ENCODE data around the gene ACOT8. TPM values are rescaled to one million over a fixed set of nuclear protein-coding genes. Genes with fewer than 3 reads are reported as not detected.

ACOT8 gene
- total RNA-seq, 4 donors from 2014 or later: 17.2 to 31.5 (median 23.5) TPM

DNA sequence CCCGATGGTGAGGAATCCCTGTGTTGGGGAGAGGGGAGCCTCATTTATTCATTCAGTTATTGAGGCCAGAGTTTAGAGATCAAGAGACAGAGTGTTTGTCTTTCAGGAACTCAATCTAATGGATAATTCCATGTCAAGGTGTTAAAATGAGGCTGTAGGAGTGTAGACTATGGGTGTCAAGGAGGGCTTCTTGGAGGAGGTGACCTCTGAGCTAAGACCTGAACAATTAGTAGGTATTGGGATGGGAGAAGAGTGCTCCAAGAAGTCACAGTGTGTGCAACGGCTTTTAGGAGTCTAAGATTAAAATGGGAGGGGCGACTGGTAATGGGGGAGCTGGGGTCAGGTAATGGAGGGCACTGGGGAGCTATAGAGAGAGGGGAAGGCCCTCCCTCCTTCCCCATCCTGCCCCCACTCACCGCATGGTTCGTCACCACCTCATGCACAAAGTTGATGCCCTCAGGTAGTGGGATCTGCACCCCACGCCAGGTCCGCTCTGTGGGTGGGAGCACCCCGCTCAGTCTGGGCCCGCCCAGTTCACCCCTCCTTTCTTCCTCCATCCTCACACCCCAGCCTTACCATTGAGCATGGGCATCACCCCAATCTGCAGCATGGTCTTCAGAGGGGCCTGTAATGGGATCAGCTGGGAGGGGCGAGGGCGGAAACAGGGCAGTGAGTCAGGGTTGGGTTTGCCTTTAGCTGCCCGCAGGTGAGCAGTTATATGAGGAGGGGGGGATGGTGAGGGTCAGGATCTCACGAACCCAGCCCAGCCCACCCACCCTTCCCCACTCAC lies 42.0 kb upstream of the ACOT8 start:
- no peaks in the 10 kb centered on the region for H3K4me1 ChIP-seq
- no peak for TF ChIP-seq POLR2A (IDR thresholded peaks at IDR 0.05)
- TF ChIP-seq, protein P1, sequence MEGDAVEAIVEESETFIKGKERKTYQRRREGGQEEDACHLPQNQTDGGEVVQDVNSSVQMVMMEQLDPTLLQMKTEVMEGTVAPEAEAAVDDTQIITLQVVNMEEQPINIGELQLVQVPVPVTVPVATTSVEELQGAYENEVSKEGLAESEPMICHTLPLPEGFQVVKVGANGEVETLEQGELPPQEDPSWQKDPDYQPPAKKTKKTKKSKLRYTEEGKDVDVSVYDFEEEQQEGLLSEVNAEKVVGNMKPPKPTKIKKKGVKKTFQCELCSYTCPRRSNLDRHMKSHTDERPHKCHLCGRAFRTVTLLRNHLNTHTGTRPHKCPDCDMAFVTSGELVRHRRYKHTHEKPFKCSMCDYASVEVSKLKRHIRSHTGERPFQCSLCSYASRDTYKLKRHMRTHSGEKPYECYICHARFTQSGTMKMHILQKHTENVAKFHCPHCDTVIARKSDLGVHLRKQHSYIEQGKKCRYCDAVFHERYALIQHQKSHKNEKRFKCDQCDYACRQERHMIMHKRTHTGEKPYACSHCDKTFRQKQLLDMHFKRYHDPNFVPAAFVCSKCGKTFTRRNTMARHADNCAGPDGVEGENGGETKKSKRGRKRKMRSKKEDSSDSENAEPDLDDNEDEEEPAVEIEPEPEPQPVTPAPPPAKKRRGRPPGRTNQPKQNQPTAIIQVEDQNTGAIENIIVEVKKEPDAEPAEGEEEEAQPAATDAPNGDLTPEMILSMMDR (IDR thresholded peaks at IDR 0.05): no peak
- no peaks in the 10 kb centered on the region for H3K9me3 ChIP-seq
- intact Hi-C loops (cut with DNase I; ENCODE audit: low total_unique reads): no loop called here
- no peak overlapping the region for H3K4me3 ChIP-seq
- no peak for DNase-seq
- no peak overlapping the region for H3K27ac ChIP-seq
- no peaks in the 10 kb centered on the region for H3K36me3 ChIP-seq
- no peaks in the 10 kb centered on the region for H3K27me3 ChIP-seq

DNA sequence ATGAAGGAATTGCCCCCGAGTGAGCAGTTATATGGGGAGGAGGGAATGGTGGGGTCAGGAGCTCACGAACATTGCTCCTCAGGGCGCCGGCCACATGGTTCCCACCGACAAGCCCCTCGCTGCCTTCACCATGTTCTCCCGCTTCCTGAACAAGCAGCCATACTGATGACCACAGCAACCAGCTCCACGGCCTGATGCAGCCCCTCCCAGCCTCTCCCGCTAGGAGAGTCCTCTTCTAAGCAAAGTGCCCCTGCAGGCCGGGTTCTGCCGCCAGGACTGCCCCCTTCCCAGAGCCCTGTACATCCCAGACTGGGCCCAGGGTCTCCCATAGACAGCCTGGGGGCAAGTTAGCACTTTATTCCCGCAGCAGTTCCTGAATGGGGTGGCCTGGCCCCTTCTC lies 41.1 kb upstream of the ACOT8 start:
- no peaks in the 10 kb centered on the region for H3K4me1 ChIP-seq
- H3K27me3 ChIP-seq: no peaks in the 10 kb centered on the region
- H3K9me3 ChIP-seq: no peaks in the 10 kb centered on the region
- TF ChIP-seq, protein P1 (IDR thresholded peaks at IDR 0.05): no peak
- TF ChIP-seq POLR2A (IDR thresholded peaks at IDR 0.05): no peak
- intact Hi-C loops (cut with DNase I; ENCODE audit: low total_unique reads): no loop called here
- no peak overlapping the region for H3K4me3 ChIP-seq
- no peak overlapping the region for H3K27ac ChIP-seq
- DNase-seq: no peak
- no peaks in the 10 kb centered on the region for H3K36me3 ChIP-seq

DNA sequence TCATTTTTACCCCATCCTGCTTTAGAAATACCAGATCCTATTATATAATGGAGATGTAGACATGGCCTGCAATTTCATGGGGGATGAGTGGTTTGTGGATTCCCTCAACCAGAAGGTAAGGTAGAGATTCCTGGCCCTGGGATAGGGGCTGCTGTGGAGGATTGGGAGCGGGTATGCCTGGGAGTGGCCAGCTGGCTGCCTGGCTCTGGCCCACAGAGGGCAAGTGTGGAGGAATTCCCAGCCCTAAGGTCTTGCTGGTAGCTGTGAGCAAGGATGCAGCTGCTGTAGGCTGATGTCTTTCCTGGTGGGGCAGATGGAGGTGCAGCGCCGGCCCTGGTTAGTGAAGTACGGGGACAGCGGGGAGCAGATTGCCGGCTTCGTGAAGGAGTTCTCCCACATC lies 40.5 kb upstream of the ACOT8 start:
- H3K9me3 ChIP-seq: no peaks in the 10 kb centered on the region
- no peak for DNase-seq
- H3K4me1 ChIP-seq: no peaks in the 10 kb centered on the region
- H3K27ac ChIP-seq: no peak overlapping the region
- H3K36me3 ChIP-seq: no peaks in the 10 kb centered on the region
- intact Hi-C loops (cut with DNase I; ENCODE audit: low total_unique reads): no loop called here
- no peaks in the 10 kb centered on the region for H3K27me3 ChIP-seq
- TF ChIP-seq POLR2A (IDR thresholded peaks at IDR 0.05): no peak
- TF ChIP-seq, protein P1 (IDR thresholded peaks at IDR 0.05): no peak
- H3K4me3 ChIP-seq: no peak overlapping the region

DNA sequence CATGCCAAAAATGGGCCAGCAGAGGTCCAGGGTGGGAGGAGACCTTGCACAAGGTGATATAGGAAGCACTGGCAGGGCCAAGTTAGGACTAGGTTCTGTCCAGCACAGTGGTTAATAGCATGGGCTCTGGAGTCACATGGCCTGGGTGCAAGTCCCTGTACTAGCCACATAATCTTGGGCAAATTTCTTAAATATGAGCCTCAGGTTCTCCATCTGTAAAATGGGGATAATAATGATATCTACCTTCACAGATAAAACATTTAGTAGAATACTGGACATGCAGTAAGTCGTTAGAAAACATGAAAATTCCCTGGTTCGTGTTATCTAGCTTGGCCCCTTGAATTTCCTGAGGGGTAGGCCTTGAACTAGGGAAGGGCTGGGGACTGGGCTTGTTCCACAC lies 40.1 kb upstream of the ACOT8 start:
- Histone ChIP-seq H3K27me3 (no peaks in the 10 kb centered on the region), H3K4me1 (peaks cover 0 to under 1% of the 10 kb centered on the region in 2 donors), H3K27ac (no peak overlapping the region), H3K36me3 (no peaks in the 10 kb centered on the region), H3K4me3 (no peak overlapping the region), H3K9me3 (no peaks in the 10 kb centered on the region)
- DNase-seq: no peak
- intact Hi-C loops (cut with DNase I; ENCODE audit: low total_unique reads): no loop called here
- no peak for TF ChIP-seq POLR2A (IDR thresholded peaks at IDR 0.05)
- TF ChIP-seq, protein P1 (IDR thresholded peaks at IDR 0.05): no peak

DNA sequence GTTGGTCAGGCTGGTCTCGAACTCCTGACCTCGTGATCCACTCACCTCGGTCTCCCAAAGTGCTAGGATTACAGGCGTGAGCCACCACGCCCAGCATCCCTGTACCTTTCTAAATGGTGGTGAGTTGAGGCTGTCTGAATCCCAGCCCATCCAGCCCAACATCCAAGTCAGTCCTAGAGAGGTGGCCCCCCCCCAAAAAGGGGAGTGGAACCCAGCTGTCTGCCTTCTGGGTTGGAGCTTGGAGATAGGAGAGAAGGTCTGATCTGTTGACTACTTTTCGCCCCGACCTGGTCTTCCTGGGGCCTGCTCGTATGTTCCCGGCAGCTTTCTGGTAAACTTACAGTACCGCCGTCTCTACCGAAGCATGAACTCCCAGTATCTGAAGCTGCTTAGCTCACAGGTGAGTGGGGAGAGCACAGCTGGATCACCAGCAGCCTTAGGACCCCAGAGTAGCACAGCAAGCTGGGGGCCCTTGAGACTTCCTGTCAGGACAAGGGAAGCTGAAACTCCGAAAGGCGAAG lies 39.5 kb upstream of the ACOT8 start:
- TF ChIP-seq, protein P1 (IDR thresholded peaks at IDR 0.05): no peak
- no peak for TF ChIP-seq POLR2A (IDR thresholded peaks at IDR 0.05)
- DNase-seq: no peak
- Histone ChIP-seq H3K27ac (no peak overlapping the region), H3K4me3 (no peak overlapping the region), H3K36me3 (no peaks in the 10 kb centered on the region), H3K9me3 (no peaks in the 10 kb centered on the region), H3K4me1 (peaks cover 2 to 6% of the 10 kb centered on the region in 2 donors), H3K27me3 (no peaks in the 10 kb centered on the region)
- intact Hi-C loops (cut with DNase I; ENCODE audit: low total_unique reads): no loop called here
